Breast epithelium (tissue), 4 donors: ENCODE measurements around the gene AFG3L2. TPM values are rescaled to one million over a fixed set of nuclear protein-coding genes. Genes with fewer than 3 reads are reported as not detected.
A peak's percentile ranks its signal among the peaks of the same experiment; 100 is the strongest.
"Not testable (repeated sequence)": the region's sequence is repeated elsewhere in the genome, so short reads cannot be mapped to it uniquely, and the experiment has no call there.

Source experiments
- DNase-seq, 2 donors: peaks; one replicate each; pipeline ENCODE4 v3.0.0-alpha.2; 2019; ENCODE audit warnings: low spot score in 2 of 2
- H3K27ac ChIP-seq, 2 donors: fragments of 200-600 bp; sonication (generic) in 1 of 2; one replicate each; pipeline ENCODE4 v1.5.1; 2016 to 2019; ENCODE audit warnings: mild to moderate bottlenecking in 1 of 2
- H3K27me3 ChIP-seq, 2 donors: fragments of 200-600 bp; sonication (generic) in 1 of 2; one replicate each; pipeline versions ENCODE4 v1.5.1 to v1.6.0; 2017 to 2019; ENCODE audit warnings: control low read depth in 1 of 2, mild to moderate bottlenecking in 1 of 2
- H3K36me3 ChIP-seq: fragments of 200-600 bp; one replicate; pipeline ENCODE4 v1.5.1; 2019
- H3K4me1 ChIP-seq, 2 donors: fragments of 200-600 bp; sonication (generic); one replicate each; pipeline ENCODE4 v1.5.1; 2016 to 2019; ENCODE audit warnings: control low read depth in 1 of 2
- H3K4me3 ChIP-seq, 3 donors: fragments of 200-600 bp; sonication (generic); 1 replicate in 2 of 3; 2 replicates in 1 of 3; pipeline ENCODE4 v1.5.1; 2016 to 2019; ENCODE audit warnings: mild to moderate bottlenecking in 3 of 3, moderate library complexity in 2 of 3
- H3K9me3 ChIP-seq, 2 donors: fragments of 200-600 bp; sonication (generic) in 1 of 2; one replicate each; pipeline ENCODE4 v1.5.1; 2016 to 2019; ENCODE audit warnings: control low read depth in 1 of 2
- POLR2A ChIP-seq: fragments of 450-650 bp; IDR thresholded peaks from one replicate; pipeline ENCODE4 v1.6.1; 2016; ENCODE audit warnings: antibody characterized with exemption, mild to moderate bottlenecking, moderate library complexity
- POLR2AphosphoS5 ChIP-seq, 3 donors: sonication (generic); formaldehyde crosslinking; IDR thresholded peaks; one replicate each; pipeline ENCODE4 v1.6.1; 2017; ENCODE audit warnings: antibody characterized with exemption in 3 of 3
- intact Hi-C: fragments of 100-400 bp; cut with DNase I; formaldehyde crosslinking; loops from one replicate; pipeline ENCODE4 v1.15.1; 2023; ENCODE audit warnings: low total_unique reads
- total RNA-seq, 3 donors: library from RNA; depleted of rRNA; stranded (reverse); fragments of >200 nt; gene quantifications; one replicate each; pipeline ENCODE4 v1.1.0, GENCODE V29; 2016
- TF ChIP-seq, protein P1 (sequence below), 3 donors: fragments of 450-650 bp; IDR thresholded peaks; one replicate each; pipeline ENCODE4 v1.5.1; 2016 to 2017; ENCODE audit warnings: antibody characterized with exemption in 3 of 3, mild to moderate bottlenecking in 3 of 3, moderate library complexity in 3 of 3

The AFG3L2 gene
- total RNA-seq, 3 donors from 2014 or later: 37.0 to 43.5 (median 42.7) TPM

DNA sequence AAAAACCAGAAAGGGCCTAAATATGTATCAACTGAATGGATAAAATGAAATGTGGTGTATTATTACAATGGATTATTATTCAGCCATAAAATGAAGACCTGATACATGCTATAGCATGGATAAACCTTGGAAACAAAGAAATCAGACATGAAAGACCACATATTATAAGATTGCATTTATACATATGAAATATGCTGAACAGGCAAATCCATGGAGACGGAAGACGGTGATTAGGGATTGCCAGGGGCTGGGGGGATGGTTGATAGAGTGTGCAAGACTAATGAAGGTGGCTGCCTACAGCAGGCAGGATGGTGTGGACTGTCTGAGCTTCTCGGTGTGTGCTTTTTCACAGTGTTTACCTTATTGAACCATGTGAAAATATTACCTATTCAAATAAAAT lies 11.4 kb upstream of the AFG3L2 start:
- Histone ChIP-seq H3K4me3 (no peak overlapping the region), H3K27ac (no peak overlapping the region), H3K27me3 (no peaks in the 10 kb centered on the region), H3K9me3 (no peaks in the 10 kb centered on the region), H3K36me3 (no peaks in the 10 kb centered on the region), H3K4me1 (no peaks in the 10 kb centered on the region)
- intact Hi-C loops: loop anchor here (1.0 kb wide), 1 partner anchor 8 kb away; no protein-coding TSS in a partner anchor
- no peak for DNase-seq
- TF ChIP-seq, protein P1, sequence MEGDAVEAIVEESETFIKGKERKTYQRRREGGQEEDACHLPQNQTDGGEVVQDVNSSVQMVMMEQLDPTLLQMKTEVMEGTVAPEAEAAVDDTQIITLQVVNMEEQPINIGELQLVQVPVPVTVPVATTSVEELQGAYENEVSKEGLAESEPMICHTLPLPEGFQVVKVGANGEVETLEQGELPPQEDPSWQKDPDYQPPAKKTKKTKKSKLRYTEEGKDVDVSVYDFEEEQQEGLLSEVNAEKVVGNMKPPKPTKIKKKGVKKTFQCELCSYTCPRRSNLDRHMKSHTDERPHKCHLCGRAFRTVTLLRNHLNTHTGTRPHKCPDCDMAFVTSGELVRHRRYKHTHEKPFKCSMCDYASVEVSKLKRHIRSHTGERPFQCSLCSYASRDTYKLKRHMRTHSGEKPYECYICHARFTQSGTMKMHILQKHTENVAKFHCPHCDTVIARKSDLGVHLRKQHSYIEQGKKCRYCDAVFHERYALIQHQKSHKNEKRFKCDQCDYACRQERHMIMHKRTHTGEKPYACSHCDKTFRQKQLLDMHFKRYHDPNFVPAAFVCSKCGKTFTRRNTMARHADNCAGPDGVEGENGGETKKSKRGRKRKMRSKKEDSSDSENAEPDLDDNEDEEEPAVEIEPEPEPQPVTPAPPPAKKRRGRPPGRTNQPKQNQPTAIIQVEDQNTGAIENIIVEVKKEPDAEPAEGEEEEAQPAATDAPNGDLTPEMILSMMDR (IDR thresholded peaks at IDR 0.05): no peak
- TF ChIP-seq POLR2A (no peak), POLR2AphosphoS5 (IDR thresholded peaks at IDR 0.05) (no peak)

DNA sequence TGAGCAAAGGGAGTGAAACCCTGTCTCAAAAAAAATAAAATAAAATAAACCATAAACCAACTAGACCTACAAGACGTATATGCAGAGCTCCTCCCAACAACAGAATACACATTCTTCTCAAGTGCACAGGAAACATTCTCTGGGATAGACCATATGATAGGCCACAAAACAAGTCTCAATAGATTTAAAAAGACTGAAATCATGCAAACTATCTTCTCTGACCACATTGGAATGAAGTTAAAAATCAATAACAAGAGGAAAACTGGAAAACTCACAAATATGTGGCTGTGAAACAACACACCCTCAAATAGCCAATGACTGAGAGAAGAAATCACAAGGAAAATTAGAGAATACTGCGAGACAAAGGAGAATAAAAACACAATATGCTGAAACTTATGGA lies 7.2 kb upstream of the AFG3L2 start:
- TF ChIP-seq, protein P1 (IDR thresholded peaks at IDR 0.05): no peak
- TF ChIP-seq POLR2A: no peak
- no peak for TF ChIP-seq POLR2AphosphoS5 (IDR thresholded peaks at IDR 0.05)
- no peaks in the 10 kb centered on the region for H3K27me3 ChIP-seq
- intact Hi-C loops: no loop called here

DNA sequence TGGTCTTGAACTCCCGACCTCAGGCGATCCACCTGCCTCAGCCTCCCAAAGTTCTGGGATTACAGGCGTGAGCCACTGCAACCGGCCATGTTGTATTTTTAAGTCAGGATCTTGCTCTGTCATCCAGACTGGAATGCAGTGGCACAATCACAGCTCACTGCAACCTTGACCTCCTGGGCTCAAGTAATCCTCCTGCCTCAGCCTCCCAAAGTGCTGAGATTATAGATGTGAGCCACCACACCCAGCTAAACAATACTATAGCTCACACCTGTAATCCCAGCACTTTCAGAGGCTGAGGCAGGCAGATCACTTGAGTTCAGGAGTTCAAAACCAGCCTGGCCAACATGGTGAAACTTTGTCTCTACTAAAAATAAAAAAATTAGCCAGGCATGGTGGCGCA lies 6.7 kb upstream of the AFG3L2 start:
- H3K27me3 ChIP-seq, H3K4me1 ChIP-seq, H3K36me3 ChIP-seq, H3K27ac ChIP-seq, H3K9me3 ChIP-seq, H3K4me3 ChIP-seq, DNase-seq, intact Hi-C loops: not testable (repeated sequence)

More for the DNA sequence above, 7.2 kb upstream of the AFG3L2 start:
- no peak for DNase-seq
- H3K4me1 ChIP-seq: no peaks in the 10 kb centered on the region
- no peak overlapping the region for H3K4me3 ChIP-seq
- no peaks in the 10 kb centered on the region for H3K9me3 ChIP-seq
- H3K27ac ChIP-seq: no peak overlapping the region
- no peaks in the 10 kb centered on the region for H3K36me3 ChIP-seq

DNA sequence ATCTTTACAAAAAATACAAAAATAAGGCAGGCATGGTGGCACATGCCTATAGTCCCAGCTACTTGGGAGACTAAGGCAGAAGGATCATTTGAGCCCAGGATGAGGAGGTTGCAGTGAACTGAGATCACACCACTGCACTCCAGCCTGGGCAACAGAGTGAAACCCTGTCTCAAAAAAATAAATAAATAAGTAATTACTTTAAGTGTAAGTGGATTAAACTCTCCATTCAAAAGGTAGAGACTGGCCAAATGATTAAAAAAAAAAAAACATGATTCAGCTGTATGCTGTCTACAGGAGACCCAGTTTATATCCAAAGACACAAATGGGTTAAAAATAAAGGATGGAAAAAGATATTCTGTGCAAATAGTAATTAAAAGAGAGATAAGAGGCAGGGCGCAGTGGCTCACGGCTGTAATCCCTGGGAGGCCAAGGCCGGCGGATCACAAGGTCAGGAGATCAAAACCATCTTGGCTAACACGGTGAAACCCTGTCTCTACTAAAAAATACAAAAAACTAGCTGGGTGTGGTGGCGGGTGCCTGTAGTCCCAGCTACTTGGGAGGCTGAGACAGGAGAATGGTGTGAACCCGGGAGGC lies 5.3 kb upstream of the AFG3L2 start:
- intact Hi-C loops, H3K4me1 ChIP-seq, H3K9me3 ChIP-seq, H3K36me3 ChIP-seq, H3K27me3 ChIP-seq, H3K27ac ChIP-seq, H3K4me3 ChIP-seq, DNase-seq: not testable (repeated sequence)

DNA sequence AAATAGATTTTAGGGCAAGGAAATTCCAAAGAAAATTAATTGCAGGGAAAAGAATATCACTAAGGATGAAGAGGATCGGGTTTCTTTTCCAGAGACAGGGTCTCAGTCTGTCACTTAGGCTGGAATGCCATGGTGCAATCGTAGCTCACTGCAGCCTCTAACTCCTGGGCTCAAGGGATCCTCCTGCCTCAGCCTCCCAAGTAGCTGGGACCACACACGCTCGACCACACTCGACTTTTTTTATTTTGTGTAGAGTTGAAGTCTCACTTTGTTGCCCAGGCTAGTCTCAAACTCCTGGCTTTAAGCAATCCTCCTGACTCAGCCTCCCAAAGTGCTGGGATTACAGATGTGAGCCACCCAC lies 1.2 kb upstream of the AFG3L2 start:
- DNase-seq, intact Hi-C loops, H3K9me3 ChIP-seq, H3K36me3 ChIP-seq, H3K27me3 ChIP-seq, H3K4me1 ChIP-seq: not testable (repeated sequence)
- Histone ChIP-seq H3K27ac (peak overlapping the region; percentile 99 to 100), H3K4me3 (peak overlapping the region; percentile 45 to 98 (median 88))

DNA sequence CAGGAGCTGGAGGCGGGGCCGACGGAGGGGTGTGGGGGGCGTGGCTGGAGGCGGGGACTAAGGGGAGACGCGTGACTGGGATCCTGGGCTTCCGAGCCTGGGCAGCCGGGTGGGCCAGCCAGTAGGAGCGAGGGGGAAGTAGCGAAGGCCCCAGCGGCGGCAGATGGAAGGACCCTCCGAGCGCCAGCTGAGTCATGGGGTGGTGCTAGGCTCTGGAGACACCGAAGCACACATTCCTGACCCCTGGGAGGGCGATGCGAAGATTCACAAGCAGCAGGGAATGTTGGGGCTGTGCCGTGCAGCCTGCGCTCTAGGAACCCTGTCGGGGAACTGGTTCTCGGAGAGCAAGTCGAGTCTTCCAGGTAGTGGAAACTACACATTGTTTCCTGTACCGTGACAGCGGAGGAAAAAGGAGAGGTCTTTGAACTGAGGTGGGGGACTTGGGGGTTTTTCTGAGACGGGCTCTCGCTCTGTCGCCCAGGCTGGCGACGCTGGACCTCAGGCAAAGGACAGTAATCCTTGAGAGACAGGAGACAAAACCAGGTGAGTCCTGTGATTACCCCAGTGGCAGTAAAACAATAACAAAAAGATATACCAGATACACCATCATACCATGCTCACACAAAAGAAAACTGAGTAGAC lies 650 bp upstream of the AFG3L2 start:
- Histone ChIP-seq H3K36me3 (no peaks in the 10 kb centered on the region), H3K4me1 (peaks cover 0 to 4% of the 10 kb centered on the region in 2 donors), H3K27me3 (no peaks in the 10 kb centered on the region), H3K27ac (peak overlapping the region; percentile 99 to 100), H3K4me3 (peak overlapping the region; percentile 45 to 98 (median 88)), H3K9me3 (no peaks in the 10 kb centered on the region)
- intact Hi-C loops: no loop called here
- TF ChIP-seq POLR2A (no peak), POLR2AphosphoS5 (IDR thresholded peaks at IDR 0.05) (peak in 2 of 3 donors; percentile 23 to 47)
- TF ChIP-seq, protein P1 (IDR thresholded peaks at IDR 0.05): peak in 2 of 3 donors; percentile 14 to 39
- DNase-seq: no peak
